ENCODE data around the gene DENND6B. TPM values are rescaled to one million over a fixed set of nuclear protein-coding genes. Genes with fewer than 3 reads are reported as not detected.

Gene DENND6B
- total RNA-seq, 1 donor from 2014 or later, result 1.4 TPM

DNA sequence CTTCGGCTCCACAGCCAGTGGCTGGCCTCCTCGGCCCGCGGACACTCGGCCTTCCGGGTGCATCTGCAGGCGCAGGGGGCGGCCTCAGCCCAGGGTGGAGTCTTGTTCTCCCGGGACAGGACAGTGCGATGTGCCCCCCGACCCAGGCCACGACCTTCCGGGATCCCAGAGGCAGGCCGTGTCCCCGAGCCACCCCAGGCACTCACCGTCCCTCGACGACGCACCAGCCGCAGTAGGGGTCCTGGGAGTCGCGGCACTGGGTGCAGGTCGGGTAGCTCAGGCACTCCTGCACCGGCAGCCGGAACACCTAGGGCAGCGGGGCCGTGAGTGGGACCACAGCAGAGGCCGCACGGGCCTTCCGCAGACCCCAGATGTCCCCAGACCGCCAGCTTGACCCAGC lies 39.1 kb downstream of the DENND6B start:
- Histone ChIP-seq H3K9me3 (no peaks in the 10 kb centered on the region), H3K4me3 (no peak overlapping the region), H3K36me3 (peaks cover 71 to 83% of the 10 kb centered on the region in 2 donors), H3K27me3 (no peaks in the 10 kb centered on the region), H3K27ac (no peak overlapping the region), H3K4me1 (peaks cover under 1 to 5% of the 10 kb centered on the region in 2 donors)
- no peak for DNase-seq (ENCODE audit: low spot score in 2 of 2)
- TF ChIP-seq, protein P1, sequence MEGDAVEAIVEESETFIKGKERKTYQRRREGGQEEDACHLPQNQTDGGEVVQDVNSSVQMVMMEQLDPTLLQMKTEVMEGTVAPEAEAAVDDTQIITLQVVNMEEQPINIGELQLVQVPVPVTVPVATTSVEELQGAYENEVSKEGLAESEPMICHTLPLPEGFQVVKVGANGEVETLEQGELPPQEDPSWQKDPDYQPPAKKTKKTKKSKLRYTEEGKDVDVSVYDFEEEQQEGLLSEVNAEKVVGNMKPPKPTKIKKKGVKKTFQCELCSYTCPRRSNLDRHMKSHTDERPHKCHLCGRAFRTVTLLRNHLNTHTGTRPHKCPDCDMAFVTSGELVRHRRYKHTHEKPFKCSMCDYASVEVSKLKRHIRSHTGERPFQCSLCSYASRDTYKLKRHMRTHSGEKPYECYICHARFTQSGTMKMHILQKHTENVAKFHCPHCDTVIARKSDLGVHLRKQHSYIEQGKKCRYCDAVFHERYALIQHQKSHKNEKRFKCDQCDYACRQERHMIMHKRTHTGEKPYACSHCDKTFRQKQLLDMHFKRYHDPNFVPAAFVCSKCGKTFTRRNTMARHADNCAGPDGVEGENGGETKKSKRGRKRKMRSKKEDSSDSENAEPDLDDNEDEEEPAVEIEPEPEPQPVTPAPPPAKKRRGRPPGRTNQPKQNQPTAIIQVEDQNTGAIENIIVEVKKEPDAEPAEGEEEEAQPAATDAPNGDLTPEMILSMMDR (IDR thresholded peaks at IDR 0.05), result no peak
- intact Hi-C loops (cut with DNase I), result no loop called here

DNA sequence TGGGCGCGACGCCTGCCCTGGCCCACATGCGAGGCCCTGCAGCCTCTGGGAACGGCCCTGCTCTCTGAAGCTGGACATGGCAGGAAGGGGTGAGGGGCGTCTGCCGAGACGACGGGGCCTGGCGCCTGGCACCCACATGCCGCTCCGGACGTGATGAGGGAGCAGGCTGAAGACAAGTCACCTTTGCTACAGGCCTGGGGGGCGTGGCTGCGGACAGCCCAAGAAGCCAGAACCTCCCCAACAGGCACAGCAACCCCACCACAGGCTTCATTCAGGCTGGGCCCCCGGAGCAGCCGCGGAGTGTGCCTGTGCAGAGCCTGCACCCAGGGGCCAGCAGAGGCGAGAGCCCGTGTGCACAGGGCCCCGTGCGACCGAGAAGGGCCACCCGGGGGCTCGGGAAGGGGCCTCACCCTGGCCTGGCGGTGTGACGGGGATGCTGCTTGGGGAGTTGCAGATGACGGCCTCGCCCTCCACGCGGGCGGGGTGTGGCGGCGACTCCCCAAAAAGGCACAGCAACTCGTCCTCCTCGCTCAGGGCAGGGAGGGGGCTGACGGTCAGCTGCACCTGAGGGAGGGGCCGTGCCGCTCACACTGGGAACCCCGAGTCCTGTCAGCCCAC lies 40.0 kb downstream of the DENND6B start:
- intact Hi-C loops (cut with DNase I), result no loop called here
- TF ChIP-seq, protein P1 (IDR thresholded peaks at IDR 0.05), result no peak

DNA sequence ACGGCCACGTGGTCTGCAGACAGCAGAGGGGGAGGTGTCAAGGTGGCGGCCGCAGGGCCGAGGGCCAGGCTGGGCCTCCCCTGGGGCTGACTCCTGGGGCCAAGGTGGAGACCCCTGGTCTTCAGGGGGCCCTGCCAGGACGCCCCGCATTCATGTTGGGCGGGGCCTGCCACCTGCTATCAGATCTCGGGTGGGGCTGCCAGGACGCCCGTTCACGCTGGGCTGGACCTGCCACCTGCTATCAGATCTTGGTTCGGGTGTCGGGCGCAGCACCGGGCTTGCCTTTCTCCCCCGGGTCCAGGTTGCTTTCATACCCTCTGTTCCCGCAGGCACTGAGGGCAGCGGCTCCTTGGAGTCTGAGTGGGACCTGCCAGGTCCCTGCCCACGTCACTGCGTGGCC lies 40.5 kb downstream of the DENND6B start:
- Histone ChIP-seq H3K27me3 (no peaks in the 10 kb centered on the region), H3K36me3 (peaks cover 85 to 94% of the 10 kb centered on the region in 2 donors), H3K27ac (no peak overlapping the region), H3K9me3 (no peaks in the 10 kb centered on the region), H3K4me3 (no peak overlapping the region), H3K4me1 (no peaks in the 10 kb centered on the region)
- intact Hi-C loops (cut with DNase I), result no loop called here
- DNase-seq (ENCODE audit: low spot score in 2 of 2), result no peak
- TF ChIP-seq, protein P1 (IDR thresholded peaks at IDR 0.05), result no peak

More for the DNA sequence above, 40.0 kb downstream of the DENND6B start:
- no peaks in the 10 kb centered on the region for H3K4me1 ChIP-seq
- no peak overlapping the region for H3K4me3 ChIP-seq
- H3K36me3 ChIP-seq, result peaks cover 80 to 92% of the 10 kb centered on the region in 2 donors
- no peaks in the 10 kb centered on the region for H3K9me3 ChIP-seq
- DNase-seq (ENCODE audit: low spot score in 2 of 2), result no peak
- no peaks in the 10 kb centered on the region for H3K27me3 ChIP-seq
- H3K27ac ChIP-seq, result no peak overlapping the region

DNA sequence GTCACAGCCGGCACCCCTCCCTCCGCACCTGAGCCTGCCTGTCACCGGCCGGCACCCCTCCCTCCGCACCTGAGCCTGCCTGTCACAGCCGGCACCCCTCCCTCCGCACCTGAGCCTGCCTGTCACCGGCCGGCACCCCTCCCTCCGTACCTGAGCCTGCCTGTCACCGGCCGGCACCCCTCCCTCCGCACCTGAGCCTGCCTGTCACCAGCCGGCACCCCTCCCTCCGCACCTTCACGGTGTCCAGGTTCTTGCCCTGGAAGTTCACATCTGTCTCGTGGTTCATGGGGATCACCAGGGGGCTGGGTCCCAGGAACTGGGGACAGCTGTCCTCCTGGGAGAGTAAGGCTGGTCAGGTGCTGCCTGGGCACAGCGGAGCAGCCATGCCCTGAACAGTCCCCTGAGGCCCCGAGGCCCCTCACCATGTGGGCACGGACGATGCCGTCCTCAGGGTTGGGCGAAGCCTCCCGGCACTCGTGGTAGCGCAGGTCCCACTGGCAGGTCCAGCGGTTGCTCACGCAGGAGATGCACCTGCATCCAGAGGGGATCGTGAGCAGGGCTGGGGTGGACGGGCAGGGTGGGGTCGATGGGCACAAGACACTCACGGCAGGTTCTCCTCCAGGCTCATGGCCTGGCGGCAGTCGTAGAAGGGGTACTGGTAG lies 41.1 kb downstream of the DENND6B start:
- no peak overlapping the region for H3K27ac ChIP-seq
- H3K36me3 ChIP-seq, result peaks cover 91 to 94% of the 10 kb centered on the region in 2 donors
- H3K9me3 ChIP-seq, result no peaks in the 10 kb centered on the region
- intact Hi-C loops (cut with DNase I), result no loop called here
- DNase-seq (ENCODE audit: low spot score in 2 of 2), result no peak
- no peaks in the 10 kb centered on the region for H3K27me3 ChIP-seq
- no peak overlapping the region for H3K4me3 ChIP-seq
- H3K4me1 ChIP-seq, result no peaks in the 10 kb centered on the region
- TF ChIP-seq, protein P1 (IDR thresholded peaks at IDR 0.05), result no peak

DNA sequence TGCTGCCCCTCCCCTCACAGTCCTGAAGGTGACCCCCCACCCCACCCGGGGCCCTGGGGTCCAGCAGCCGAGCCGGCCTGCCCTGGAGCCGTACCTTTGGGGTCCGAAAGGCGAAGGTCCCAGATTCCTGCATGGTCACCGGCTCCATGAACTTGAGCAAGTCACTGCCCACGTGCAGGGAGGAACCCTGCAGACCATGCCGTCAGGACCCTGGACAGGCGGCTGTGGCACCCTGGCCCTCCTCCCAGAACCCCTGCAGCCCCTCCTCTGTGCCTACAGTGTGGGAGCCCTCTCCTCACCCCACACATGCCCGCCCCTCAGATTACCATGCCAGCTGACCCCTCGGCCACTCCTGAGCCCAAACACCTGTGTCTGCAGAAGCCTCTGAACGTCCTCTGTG lies 42.3 kb downstream of the DENND6B start:
- H3K9me3 ChIP-seq, result no peaks in the 10 kb centered on the region
- DNase-seq (ENCODE audit: low spot score in 2 of 2), result no peak
- no peak overlapping the region for H3K4me3 ChIP-seq
- intact Hi-C loops (cut with DNase I), result no loop called here
- TF ChIP-seq, protein P1 (IDR thresholded peaks at IDR 0.05), result no peak
- H3K4me1 ChIP-seq, result no peaks in the 10 kb centered on the region
- H3K27ac ChIP-seq, result no peak overlapping the region
- no peaks in the 10 kb centered on the region for H3K27me3 ChIP-seq
- H3K36me3 ChIP-seq, result peaks cover 94 to 95% of the 10 kb centered on the region in 2 donors

Measured in ascending aorta (tissue), 2 donors.